ENCODE data around the gene SIGLEC5.

DNA sequence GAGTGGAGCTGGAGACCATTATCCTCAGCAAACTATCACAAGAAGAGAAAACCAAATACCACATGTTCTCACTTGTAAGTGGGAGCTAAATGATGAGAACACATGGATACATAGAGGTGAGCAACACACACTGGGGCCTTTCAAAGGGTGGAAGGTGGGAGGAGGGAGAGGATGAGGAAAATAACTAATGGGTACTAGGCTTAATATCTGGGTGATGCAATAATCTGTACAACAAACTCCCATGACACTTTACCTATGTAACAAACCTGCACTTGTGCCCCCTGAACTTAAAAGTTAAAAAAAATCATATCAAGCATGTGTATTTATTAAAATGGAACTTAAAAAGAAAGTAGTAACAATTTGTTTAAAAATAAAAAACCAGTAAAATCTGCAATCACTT, 11.4 kb upstream of the SIGLEC5 start:
- TF ChIP-seq, protein P1, sequence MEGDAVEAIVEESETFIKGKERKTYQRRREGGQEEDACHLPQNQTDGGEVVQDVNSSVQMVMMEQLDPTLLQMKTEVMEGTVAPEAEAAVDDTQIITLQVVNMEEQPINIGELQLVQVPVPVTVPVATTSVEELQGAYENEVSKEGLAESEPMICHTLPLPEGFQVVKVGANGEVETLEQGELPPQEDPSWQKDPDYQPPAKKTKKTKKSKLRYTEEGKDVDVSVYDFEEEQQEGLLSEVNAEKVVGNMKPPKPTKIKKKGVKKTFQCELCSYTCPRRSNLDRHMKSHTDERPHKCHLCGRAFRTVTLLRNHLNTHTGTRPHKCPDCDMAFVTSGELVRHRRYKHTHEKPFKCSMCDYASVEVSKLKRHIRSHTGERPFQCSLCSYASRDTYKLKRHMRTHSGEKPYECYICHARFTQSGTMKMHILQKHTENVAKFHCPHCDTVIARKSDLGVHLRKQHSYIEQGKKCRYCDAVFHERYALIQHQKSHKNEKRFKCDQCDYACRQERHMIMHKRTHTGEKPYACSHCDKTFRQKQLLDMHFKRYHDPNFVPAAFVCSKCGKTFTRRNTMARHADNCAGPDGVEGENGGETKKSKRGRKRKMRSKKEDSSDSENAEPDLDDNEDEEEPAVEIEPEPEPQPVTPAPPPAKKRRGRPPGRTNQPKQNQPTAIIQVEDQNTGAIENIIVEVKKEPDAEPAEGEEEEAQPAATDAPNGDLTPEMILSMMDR (IDR thresholded peaks at IDR 0.05) = no peak
- no peak for TF ChIP-seq POLR2AphosphoS5 (IDR thresholded peaks at IDR 0.05)
- no peak for TF ChIP-seq POLR2A (IDR thresholded peaks at IDR 0.05)
